Right cardiac atrium (tissue), 5 donors: ENCODE measurements around the gene OST4. TPM values are rescaled to one million over a fixed set of nuclear protein-coding genes. Genes with fewer than 3 reads are reported as not detected.

Experiments
- ATAC-seq, 2 donors: fragments of 200-7000 bp; cut with Tn5 transposase; one replicate each; pipeline versions ENCODE4 v1.8.0 to v1.9.1; 2020; ENCODE audit warnings: moderate library complexity in 2 of 2, mild to moderate bottlenecking in 1 of 2
- DNase-seq, 3 donors: peaks; one replicate each; pipeline ENCODE4 v3.0.0-alpha.2; 2020
- H3K27ac ChIP-seq: one replicate; pipeline ENCODE4 v1.5.1; 2013; ENCODE audit warnings: mild to moderate bottlenecking, low read length, control low read depth, moderate library complexity
- H3K27me3 ChIP-seq: one replicate; pipeline ENCODE4 v1.6.1; 2013; ENCODE audit not compliant: control insufficient read depth, insufficient read depth
- H3K4me1 ChIP-seq: one replicate; pipeline ENCODE4 v1.6.1; 2013; ENCODE audit warnings: low read length; ENCODE audit not compliant: control insufficient read depth, insufficient read depth
- H3K4me3 ChIP-seq: one replicate; pipeline ENCODE4 v1.5.1; 2013; ENCODE audit warnings: low read length, control low read depth
- H3K9me3 ChIP-seq: one replicate; pipeline ENCODE4 v1.6.1; 2013; ENCODE audit warnings: low read length; ENCODE audit not compliant: control insufficient read depth
- WGBS: extraction: QIAGEN DNeasy Blood & Tissue Kit; methylation state at CpG from one replicate; pipeline ENCODE4 v1.1.7; 2013; 5-methylcytosine and 5-hydroxymethylcytosine counted together
- intact Hi-C, 4 donors: fragments of 100-400 bp; cut with DNase I; formaldehyde crosslinking; loops; one replicate each; pipeline versions ENCODE4 v1.11.0 to v1.14.0; 2022 to 2023
- polyA plus RNA-seq: library from polyadenylated mRNA; stranded (reverse); fragments of 200-250 nt; gene quantifications from one replicate; pipeline ENCODE4 v1.2.3, GENCODE V29; 2013
- total RNA-seq, 4 donors: library from RNA; stranded (reverse); fragmentation: NEBNext Ultra II Directional; extraction: Animal tissue kit (Norgen Biotek cat#: 25700); gene quantifications; one replicate each; pipeline ENCODE4 v1.2.1, GENCODE V29; 2021
- donor health status: healthy with polysubstance abuse.
- donor health status: DM: no; HTN: yes; CAD: no.
- donor health status: DM: no; HTN: no; CAD: no.
- donor health status: DM: no; HTN: yes; CAD: no; lungs with severe emphysema.
- donor health status: DM: yes; HTN: yes; CAD: no.

The OST4 gene
- total and polyA plus RNA-seq, 5 donors: 372 to 872 (median 484) TPM

- DNase-seq: peak in 1 of 3 donors; percentile 65
- intact Hi-C loops: loop anchor here (5.0 to 10.0 kb wide), 5 partner anchors 33 to 123 kb away; partner anchors contain the start of genes TMEM214 (in 3 of the 4) and AGBL5 (in 1 of the 4)
- 47% methylated on average over 10 of the region's 10 CpGs for WGBS
- Histone ChIP-seq H3K4me3 (peak overlapping the region; percentile 74), H3K9me3 (no peaks in the 10 kb centered on the region), H3K27me3 (no peaks in the 10 kb centered on the region), H3K4me1 (peaks cover 4% of the 10 kb centered on the region), H3K27ac (peak overlapping the region; percentile 67)
- no peak for ATAC-seq
These were observed 13.7 kb upstream of the OST4 start for GRCh38 chr2:27085062-27085672.

GRCh38 chr2:27084297-27085061, 13.0 kb upstream of the OST4 start:
- H3K9me3 ChIP-seq: no peaks in the 10 kb centered on the region
- no peak overlapping the region for H3K4me3 ChIP-seq
- WGBS: 85% methylated on average over 6 of the region's 6 CpGs
- peak in 1 of 3 donors; percentile 34 for DNase-seq
- ATAC-seq: no peak
- H3K27me3 ChIP-seq: no peaks in the 10 kb centered on the region
- intact Hi-C loops: loop anchor here (5.0 to 10.0 kb wide), 5 partner anchors 32 to 122 kb away; partner anchors contain the start of genes TMEM214 (in 3 of the 4) and AGBL5 (in 1 of the 4)
- H3K27ac ChIP-seq: no peak overlapping the region
- peaks cover 4% of the 10 kb centered on the region for H3K4me1 ChIP-seq

DNA sequence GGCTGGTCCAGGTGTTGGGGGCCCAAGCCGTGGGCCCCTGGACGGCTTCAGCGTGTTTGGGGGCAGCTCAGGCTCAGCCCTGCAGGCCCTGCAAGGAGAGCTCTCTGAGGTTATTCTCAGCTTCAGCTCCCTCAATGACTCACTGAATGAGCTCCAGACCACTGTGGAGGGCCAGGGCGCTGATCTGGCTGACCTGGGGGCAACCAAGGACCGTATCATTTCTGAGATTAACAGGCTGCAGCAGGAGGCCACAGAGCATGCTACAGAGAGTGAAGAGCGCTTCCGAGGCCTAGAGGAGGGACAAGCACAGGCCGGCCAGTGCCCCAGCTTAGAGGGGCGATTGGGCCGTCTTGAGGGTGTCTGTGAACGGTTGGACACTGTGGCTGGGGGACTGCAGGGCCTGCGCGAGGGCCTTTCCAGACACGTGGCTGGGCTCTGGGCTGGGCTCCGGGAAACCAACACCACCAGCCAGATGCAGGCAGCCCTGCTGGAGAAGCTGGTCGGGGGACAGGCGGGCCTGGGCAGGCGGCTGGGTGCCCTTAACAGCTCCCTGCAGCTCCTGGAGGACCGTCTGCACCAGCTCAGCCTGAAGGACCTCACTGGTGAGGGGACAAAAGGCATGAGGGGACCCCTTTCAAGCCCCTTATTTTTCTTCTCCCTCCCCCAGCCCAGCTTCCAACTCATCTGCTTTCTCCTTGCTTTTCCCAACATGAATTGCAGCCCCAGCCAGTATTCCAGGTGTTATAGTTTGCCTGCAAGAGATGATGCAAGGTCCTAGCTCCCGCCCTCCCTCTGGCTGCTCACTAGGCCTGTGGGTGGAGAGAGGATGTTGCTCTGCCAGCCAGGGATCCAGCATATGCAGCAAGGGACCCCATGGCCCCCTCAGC, 12.2 kb upstream of the OST4 start:
- intact Hi-C loops: loop anchor here in 3 of 4 donors (10.0 kb wide), 2 partner anchors 49 to 119 kb away; partner anchors contain the start of gene TMEM214 (in 2 of the 3)
- no peaks in the 10 kb centered on the region for H3K9me3 ChIP-seq
- peaks cover 4% of the 10 kb centered on the region for H3K4me1 ChIP-seq
- ATAC-seq (no peak), DNase-seq (peak in 1 of 3 donors; percentile 53)
- no peak overlapping the region for H3K4me3 ChIP-seq
- H3K27ac ChIP-seq: no peak overlapping the region
- H3K27me3 ChIP-seq: no peaks in the 10 kb centered on the region
- 82% methylated on average over 20 of the region's 20 CpGs for WGBS

DNA sequence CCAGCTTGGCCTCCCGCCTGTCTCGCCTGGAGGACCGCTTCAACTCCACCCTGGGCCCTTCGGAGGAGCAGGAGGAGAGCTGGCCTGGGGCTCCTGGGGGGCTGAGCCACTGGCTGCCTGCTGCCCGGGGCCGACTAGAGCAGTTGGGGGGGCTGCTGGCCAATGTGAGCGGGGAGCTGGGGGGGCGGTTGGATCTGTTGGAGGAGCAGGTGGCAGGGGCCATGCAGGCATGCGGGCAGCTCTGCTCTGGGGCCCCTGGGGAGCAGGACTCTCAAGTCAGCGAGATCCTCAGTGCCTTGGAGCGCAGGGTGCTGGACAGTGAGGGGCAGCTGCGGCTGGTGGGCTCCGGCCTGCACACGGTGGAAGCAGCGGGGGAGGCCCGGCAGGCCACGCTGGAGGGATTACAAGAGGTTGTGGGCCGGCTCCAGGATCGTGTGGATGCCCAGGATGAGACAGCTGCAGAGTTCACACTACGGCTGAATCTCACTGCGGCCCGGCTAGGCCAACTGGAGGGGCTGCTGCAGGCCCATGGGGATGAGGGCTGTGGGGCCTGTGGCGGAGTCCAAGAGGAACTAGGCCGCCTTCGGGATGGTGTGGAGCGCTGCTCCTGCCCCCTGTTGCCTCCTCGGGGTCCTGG, 11.4 kb upstream of the OST4 start:
- Histone ChIP-seq H3K4me3 (no peak overlapping the region), H3K4me1 (peaks cover 4% of the 10 kb centered on the region), H3K27me3 (no peaks in the 10 kb centered on the region), H3K9me3 (no peaks in the 10 kb centered on the region), H3K27ac (no peak overlapping the region)
- intact Hi-C loops: loop anchor here in 3 of 4 donors (10.0 kb wide), 2 partner anchors 48 to 118 kb away; partner anchors contain the start of gene TMEM214 (in 2 of the 3)
- ATAC-seq: no peak
- 83% methylated on average over 27 of the region's 27 CpGs for WGBS
- DNase-seq: peak in 1 of 3 donors; percentile 62

DNA sequence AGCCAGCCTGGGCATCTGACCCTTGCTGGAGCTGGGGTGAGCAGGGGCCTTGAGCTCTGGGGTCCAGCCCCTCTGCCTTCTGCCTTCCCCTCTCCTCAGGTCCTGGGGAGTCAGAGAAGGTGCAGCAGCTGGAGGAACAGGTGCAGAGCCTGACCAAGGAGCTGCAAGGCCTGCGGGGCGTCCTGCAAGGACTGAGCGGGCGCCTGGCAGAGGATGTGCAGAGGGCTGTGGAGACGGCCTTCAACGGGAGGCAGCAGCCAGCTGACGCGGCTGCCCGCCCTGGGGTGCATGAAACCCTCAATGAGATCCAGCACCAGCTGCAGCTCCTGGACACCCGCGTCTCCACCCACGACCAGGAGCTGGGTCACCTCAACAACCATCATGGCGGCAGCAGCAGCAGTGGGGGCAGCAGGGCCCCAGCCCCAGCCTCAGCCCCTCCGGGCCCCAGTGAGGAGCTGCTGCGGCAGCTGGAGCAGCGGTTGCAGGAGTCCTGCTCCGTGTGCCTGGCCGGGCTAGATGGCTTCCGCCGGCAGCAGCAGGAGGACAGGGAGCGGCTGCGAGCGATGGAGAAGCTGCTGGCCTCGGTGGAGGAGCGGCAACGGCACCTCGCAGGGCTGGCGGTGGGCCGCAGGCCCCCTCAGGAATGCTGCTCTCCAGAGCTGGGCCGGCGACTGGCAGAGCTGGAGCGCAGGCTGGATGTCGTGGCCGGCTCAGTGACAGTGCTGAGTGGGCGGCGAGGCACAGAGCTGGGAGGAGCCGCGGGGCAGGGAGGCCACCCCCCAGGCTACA, 10.7 kb upstream of the OST4 start:
- H3K4me3 ChIP-seq: no peak overlapping the region
- WGBS: 83% methylated on average over 38 of the region's 38 CpGs
- no peaks in the 10 kb centered on the region for H3K9me3 ChIP-seq
- H3K27me3 ChIP-seq: no peaks in the 10 kb centered on the region
- H3K4me1 ChIP-seq: peaks cover 4% of the 10 kb centered on the region
- ATAC-seq: no peak
- peak in 2 of 3 donors; percentile 55 to 70 for DNase-seq
- no peak overlapping the region for H3K27ac ChIP-seq
- intact Hi-C loops: loop anchor here in 3 of 4 donors (10.0 kb wide), 2 partner anchors 47 to 117 kb away; partner anchors contain the start of gene TMEM214 (in 2 of the 3)

DNA sequence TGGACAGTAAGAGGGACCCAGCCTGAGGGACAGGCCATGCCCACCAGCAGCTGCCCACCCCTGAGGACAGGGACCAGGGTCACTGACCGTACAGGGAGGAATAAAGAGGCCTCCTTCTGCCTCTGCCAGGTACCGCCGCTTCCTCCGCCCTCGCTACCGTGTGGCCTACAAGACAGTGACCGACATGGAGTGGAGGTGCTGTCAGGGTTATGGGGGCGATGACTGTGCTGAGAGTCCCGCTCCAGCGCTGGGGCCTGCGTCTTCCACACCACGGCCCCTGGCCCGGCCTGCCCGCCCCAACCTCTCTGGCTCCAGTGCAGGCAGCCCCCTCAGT, 9.1 kb upstream of the OST4 start:
- no peak for ATAC-seq

DNA sequence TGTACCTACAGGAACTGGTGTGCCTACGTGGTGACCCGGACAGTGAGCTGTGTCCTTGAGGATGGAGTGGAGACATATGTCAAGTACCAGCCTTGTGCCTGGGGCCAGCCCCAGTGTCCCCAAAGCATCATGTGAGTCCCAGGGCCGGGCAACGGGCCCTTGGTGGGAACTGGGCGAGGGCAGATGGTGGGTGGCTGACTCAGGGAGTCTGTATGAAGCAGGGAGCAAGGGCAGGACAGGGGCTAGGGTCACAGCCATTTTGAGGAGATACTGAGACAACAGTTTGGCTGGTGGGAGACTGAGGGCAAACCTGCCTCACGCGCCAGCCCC, 8.7 kb upstream of the OST4 start:
- intact Hi-C loops: loop anchor here in 3 of 4 donors (10.0 kb wide), 2 partner anchors 45 to 115 kb away; partner anchors contain the start of gene TMEM214 (in 2 of the 3)
- peak in 1 of 3 donors; percentile 67 for DNase-seq

More for the DNA sequence above, 9.1 kb upstream of the OST4 start:
- Histone ChIP-seq H3K4me3 (no peak overlapping the region), H3K27me3 (no peaks in the 10 kb centered on the region), H3K27ac (peak overlapping the region; percentile 49), H3K9me3 (no peaks in the 10 kb centered on the region), H3K4me1 (peaks cover 4% of the 10 kb centered on the region)
- intact Hi-C loops: loop anchor here in 3 of 4 donors (10.0 kb wide), 2 partner anchors 46 to 116 kb away; partner anchors contain the start of gene TMEM214 (in 2 of the 3)
- WGBS: 71% methylated on average over 14 of the region's 14 CpGs
- peak in 2 of 3 donors; percentile 70 for DNase-seq

DNA sequence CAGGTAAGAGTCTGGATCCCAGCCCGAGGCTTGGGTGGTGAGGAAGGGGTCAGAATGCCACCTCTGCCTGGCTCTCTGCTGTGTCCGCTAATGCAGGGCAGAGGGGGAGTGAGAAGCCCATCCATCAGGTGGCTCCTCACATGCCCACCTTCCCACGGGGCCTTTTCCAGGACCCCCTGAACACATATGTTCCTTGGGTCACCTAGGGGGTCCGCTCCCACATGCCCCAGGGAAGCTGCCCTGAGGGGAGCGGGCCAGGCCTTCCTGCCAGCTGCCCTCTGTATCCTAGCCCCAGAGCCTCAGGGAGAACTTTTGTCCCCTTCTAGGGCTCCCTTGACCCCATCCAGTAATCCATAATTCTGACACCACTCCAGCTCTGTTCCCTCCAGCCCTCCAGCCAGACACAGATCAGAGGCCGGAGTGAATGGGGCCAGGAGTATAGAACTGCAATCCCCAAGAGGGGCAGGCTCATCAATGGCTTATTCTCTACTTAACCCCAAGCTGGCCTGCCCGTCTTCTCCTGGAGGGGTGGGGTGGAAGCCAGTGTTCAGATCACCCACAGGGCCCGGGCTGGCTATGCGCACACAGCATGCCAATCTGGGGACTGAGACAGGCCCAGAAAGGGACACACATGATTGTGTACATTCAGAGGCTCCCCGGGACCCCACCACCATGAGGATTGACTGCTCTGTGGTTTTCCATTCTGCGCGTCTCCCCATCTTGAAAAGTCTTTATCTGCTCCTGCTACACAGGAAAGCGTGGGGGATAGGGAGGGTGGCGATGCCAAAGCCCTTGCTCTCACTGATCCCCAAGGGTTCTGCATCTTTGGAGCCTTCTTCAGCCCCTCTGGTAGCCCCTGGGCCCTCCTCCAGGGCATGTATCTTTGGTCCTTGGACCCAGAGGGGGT, 8.0 kb upstream of the OST4 start:
- H3K9me3 ChIP-seq: no peaks in the 10 kb centered on the region
- no peak for ATAC-seq
- peak in 1 of 3 donors; percentile 63 for DNase-seq
- intact Hi-C loops: loop anchor here in 3 of 4 donors (10.0 kb wide), 2 partner anchors 45 to 115 kb away; partner anchors contain the start of gene TMEM214 (in 2 of the 3)
- H3K27ac ChIP-seq: peak overlapping the region; percentile 65
- peaks cover 4% of the 10 kb centered on the region for H3K4me1 ChIP-seq
- peak overlapping the region; percentile 57 for H3K4me3 ChIP-seq
- H3K27me3 ChIP-seq: no peaks in the 10 kb centered on the region
- WGBS: 49% methylated on average over 14 of the region's 14 CpGs

More for the DNA sequence above, 8.7 kb upstream of the OST4 start:
- 63% methylated on average over 7 of the region's 7 CpGs for WGBS
- peak overlapping the region; percentile 57 for H3K4me3 ChIP-seq
- ATAC-seq: no peak
- H3K27me3 ChIP-seq: no peaks in the 10 kb centered on the region
- no peaks in the 10 kb centered on the region for H3K9me3 ChIP-seq
- H3K4me1 ChIP-seq: peaks cover 4% of the 10 kb centered on the region
- no peak overlapping the region for H3K27ac ChIP-seq
